Kidney (tissue), 14 donors: ENCODE results near the gene TUNAR. TPM values are rescaled to one million over a fixed set of nuclear protein-coding genes. Genes with fewer than 3 reads are reported as not detected.

Experiments
- DNase-seq, 5 donors: peaks; one replicate each; pipeline ENCODE4 v3.0.0-alpha.2; 2013 to 2020
- FAIRE-seq: peaks from 2 replicates; lab custom pipeline; 2012; peaks lifted over from hg19 to GRCh38; lab: Jason Lieb, UNC
- H3K27ac ChIP-seq, 2 donors: one replicate each; pipeline ENCODE4 v1.7.0; 2013; ENCODE audit warnings: low read depth in 2 of 2, low read length in 2 of 2, inconsistent platforms in 1 of 2
- H3K27me3 ChIP-seq: one replicate; pipeline ENCODE4 v1.7.1; 2013; ENCODE audit warnings: low read length, inconsistent platforms; ENCODE audit not compliant: control insufficient read depth, insufficient read depth
- H3K36me3 ChIP-seq, 3 donors: one replicate each; pipeline versions ENCODE4 v1.7.0 to v1.7.1; 2013; ENCODE audit warnings: low read length in 3 of 3, control low read depth in 1 of 3, inconsistent platforms in 1 of 3; ENCODE audit not compliant: insufficient read depth in 3 of 3, control insufficient read depth in 2 of 3
- H3K4me1 ChIP-seq, 3 donors: one replicate each; pipeline versions ENCODE4 v1.7.0 to v1.7.1; 2013; ENCODE audit warnings: low read length in 3 of 3, inconsistent platforms in 1 of 3, low read depth in 1 of 3; ENCODE audit not compliant: control insufficient read depth in 2 of 3, insufficient read depth in 2 of 3
- H3K4me3 ChIP-seq, 3 donors: one replicate each; pipeline versions ENCODE4 v1.7.0 to v1.8.1; 2013; ENCODE audit warnings: low read length in 3 of 3, control low read depth in 1 of 3, inconsistent platforms in 1 of 3
- H3K9ac ChIP-seq, 3 donors: one replicate each; pipeline versions ENCODE4 v1.7.0 to v1.7.1; 2013; ENCODE audit warnings: low read length in 3 of 3, control low read depth in 1 of 3, inconsistent platforms in 1 of 3
- H3K9me3 ChIP-seq, 3 donors: one replicate each; pipeline versions ENCODE4 v1.7.0 to v1.7.1; 2013; ENCODE audit warnings: low read length in 3 of 3, control low read depth in 1 of 3, inconsistent platforms in 1 of 3; ENCODE audit not compliant: control insufficient read depth in 2 of 3, insufficient read depth in 1 of 3
- CTCF ChIP-seq: IDR thresholded peaks from 3 replicates; pipeline ENCODE4 v1.5.1; 2012; ENCODE audit warnings: mild to moderate bottlenecking, moderate library complexity, borderline replicate concordance; ENCODE audit not compliant: insufficient read depth; ENCODE audit errors: extremely low read depth
- intact Hi-C: fragments of 100-400 bp; cut with DNase I; formaldehyde crosslinking; loops from one replicate; pipeline ENCODE4 v1.11.1; 2022
- polyA plus RNA-seq: library from polyadenylated mRNA; stranded (reverse); fragments of 350-450 nt; fragmentation: Illumina TruSeq; extraction: RNeasy Lipid Tissue Mini Kit (QIAGEN cat#74804); gene quantifications from one replicate; pipeline ENCODE4 v1.2.3, GENCODE V29; 2014; ENCODE audit warnings: low read depth, low replicate concordance; ENCODE audit not compliant: insufficient read depth
- total RNA-seq: library from RNA; stranded (reverse); fragmentation: NEBNext Ultra II Directional; extraction: Animal tissue kit (Norgen Biotek cat#: 25700); gene quantifications from one replicate; pipeline ENCODE4 v1.2.1, GENCODE V29; 2021
- donor health status: control.
- donor health status: control.
- donor health status: control.
- donor health status: control.
- donor health status: control.
- donor health status: DM: yes; HTN: yes; CAD: no.
- donor health status: Normal renal cell carcinoma (clear cell type).

Gene TUNAR
- total and polyA plus RNA-seq, 2 donors from 2014 or later, result 0.82 TPM; not detected in 1

DNA sequence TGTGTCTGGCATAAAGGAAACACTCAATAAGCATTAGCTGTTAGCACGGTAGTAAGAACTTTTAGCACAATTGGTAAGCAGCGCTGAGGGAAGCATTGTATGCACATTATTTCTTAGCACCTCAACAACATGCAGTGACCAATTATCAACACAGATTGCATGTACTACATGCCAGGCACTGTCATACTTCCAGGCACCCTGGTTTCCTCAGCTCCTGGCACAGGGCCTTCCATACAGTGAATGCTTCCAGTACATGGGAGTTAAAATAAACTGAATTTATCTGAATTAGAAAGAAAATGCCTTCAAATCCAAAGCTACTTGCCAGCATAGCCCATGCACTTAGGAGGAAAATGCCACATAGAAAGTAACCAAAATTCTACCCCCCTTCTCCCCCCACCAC, 59.4 kb downstream of the TUNAR start:
- Histone ChIP-seq H3K4me1 (no peaks in the 10 kb centered on the region), H3K9me3 (no peaks in the 10 kb centered on the region), H3K27ac (no peak overlapping the region), H3K36me3 (no peaks in the 10 kb centered on the region), H3K9ac (no peak overlapping the region), H3K4me3 (no peak overlapping the region), H3K27me3 (no peaks in the 10 kb centered on the region)
- FAIRE-seq (no peak), DNase-seq (no peak)
- intact Hi-C loops, result no loop called here
- TF ChIP-seq CTCF, result no peak

DNA sequence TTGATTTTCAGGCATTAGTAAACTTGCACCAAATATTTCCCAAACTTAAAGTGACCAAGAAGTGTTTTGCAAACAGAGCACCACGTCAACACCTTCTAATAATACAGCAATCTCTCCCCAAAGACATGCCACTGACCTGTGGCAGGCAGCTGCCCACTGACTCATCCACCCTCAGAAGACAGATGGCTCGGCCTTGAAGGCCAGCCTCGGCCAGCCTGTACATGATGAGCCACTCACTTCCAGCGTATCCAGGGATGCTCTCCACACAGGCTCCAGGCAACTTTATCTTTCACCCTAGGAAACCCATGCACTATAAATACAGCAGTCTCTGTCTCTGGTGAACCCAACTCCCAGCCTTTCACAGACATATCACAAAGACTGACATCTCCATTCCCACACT, 62.7 kb downstream of the TUNAR start:
- H3K9me3 ChIP-seq, result peaks cover 0 to 5% (median 4%) of the 10 kb centered on the region in 3 donors
- no peak for FAIRE-seq
- no peaks in the 10 kb centered on the region for H3K27me3 ChIP-seq
- H3K9ac ChIP-seq, result no peak overlapping the region
- DNase-seq, result no peak
- H3K36me3 ChIP-seq, result no peaks in the 10 kb centered on the region
- H3K4me1 ChIP-seq, result no peaks in the 10 kb centered on the region
- TF ChIP-seq CTCF, result no peak
- H3K4me3 ChIP-seq, result no peak overlapping the region
- no peak overlapping the region for H3K27ac ChIP-seq
- intact Hi-C loops, result no loop called here

GRCh38 chr14:95941897-95942296, 65.3 kb downstream of the TUNAR start:
- FAIRE-seq, result no peak
- Histone ChIP-seq H3K9ac (no peak overlapping the region), H3K4me1 (no peaks in the 10 kb centered on the region), H3K36me3 (no peaks in the 10 kb centered on the region), H3K9me3 (peaks cover 0 to 5% (median 4%) of the 10 kb centered on the region in 3 donors), H3K4me3 (no peak overlapping the region), H3K27me3 (no peaks in the 10 kb centered on the region), H3K27ac (no peak overlapping the region)
- no peak for DNase-seq
- no peak for TF ChIP-seq CTCF
- intact Hi-C loops, result no loop called here

GRCh38 chr14:95943699-95944098, 67.1 kb downstream of the TUNAR start:
- no peaks in the 10 kb centered on the region for H3K36me3 ChIP-seq
- TF ChIP-seq CTCF, result no peak
- intact Hi-C loops, result no loop called here
- FAIRE-seq (no peak), DNase-seq (no peak)
- no peak overlapping the region for H3K4me3 ChIP-seq
- no peak overlapping the region for H3K9ac ChIP-seq
- no peaks in the 10 kb centered on the region for H3K27me3 ChIP-seq
- H3K27ac ChIP-seq, result no peak overlapping the region
- H3K9me3 ChIP-seq, result peaks cover 0 to 5% (median 4%) of the 10 kb centered on the region in 3 donors
- no peaks in the 10 kb centered on the region for H3K4me1 ChIP-seq
